ENCODE results near the gene SLC44A1. TPM values are rescaled to one million over a fixed set of nuclear protein-coding genes. Genes with fewer than 3 reads are reported as not detected.
A peak's percentile ranks its signal among the peaks of the same experiment; 100 is the strongest.

The SLC44A1 gene
- total RNA-seq, 6 donors from 2014 or later, result 15.7 to 62.2 (median 44.6) TPM

DNA sequence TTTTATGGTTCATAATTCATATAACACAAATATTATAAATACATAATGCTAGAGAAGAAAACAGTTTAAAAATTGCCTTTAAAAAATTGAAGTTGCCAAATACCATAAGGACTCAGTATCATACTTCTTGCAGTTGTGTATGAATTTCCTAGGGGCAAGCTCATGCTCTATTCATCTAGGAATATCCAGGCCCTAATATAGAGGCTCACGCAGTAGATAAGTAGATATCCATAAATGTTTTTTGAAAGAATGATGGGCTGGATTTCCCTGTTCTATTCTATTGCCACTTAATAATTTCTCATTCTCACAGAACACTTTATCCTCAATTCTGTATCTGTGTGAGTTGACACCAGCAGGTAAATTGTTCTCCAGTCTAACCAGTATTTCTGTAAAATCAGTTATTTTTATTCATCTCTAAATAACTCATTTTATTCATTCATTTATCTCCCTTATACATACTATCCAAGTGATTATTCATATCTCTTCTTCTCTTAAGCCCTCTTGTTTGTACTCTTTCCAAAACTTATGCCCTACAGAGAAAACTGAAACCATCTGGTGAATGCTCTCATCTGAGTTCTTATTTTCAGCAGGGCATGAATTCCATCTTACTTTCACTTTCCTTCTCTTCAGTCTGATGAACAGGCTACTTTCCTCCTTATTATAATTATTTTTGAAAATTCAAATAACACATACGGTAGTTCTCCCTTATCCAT, 97.1 kb downstream of the SLC44A1 start:
- Histone ChIP-seq H3K4me3 (peak overlapping the region in 2 of 4 donors; percentile 13 to 27), H3K27me3 (no peaks in the 10 kb centered on the region), H3K36me3 (peaks cover 0 to 14% (median 3%) of the 10 kb centered on the region in 4 donors), H3K9me3 (no peaks in the 10 kb centered on the region), H3K27ac (peak overlapping the region in 3 of 4 donors; percentile 5 to 43 (median 23)), H3K4me1 (peaks cover 0 to 7% (median 2%) of the 10 kb centered on the region in 4 donors)
- TF ChIP-seq EP300 (IDR thresholded peaks at IDR 0.05) (no peak), POLR2AphosphoS5 (IDR thresholded peaks at IDR 0.05) (no peak), CTCF (IDR thresholded peaks at IDR 0.05) (no peak), POLR2A (IDR thresholded peaks at IDR 0.05) (no peak)
- DNase-seq, result no peak
- WGBS, 2 donors, result 62 to 65% methylated on average over 2 of the region's 2 CpGs
- peak in 1 of 2 donors; percentile 44 for ATAC-seq (ENCODE audit: low FRiP score in 2 of 2)

DNA sequence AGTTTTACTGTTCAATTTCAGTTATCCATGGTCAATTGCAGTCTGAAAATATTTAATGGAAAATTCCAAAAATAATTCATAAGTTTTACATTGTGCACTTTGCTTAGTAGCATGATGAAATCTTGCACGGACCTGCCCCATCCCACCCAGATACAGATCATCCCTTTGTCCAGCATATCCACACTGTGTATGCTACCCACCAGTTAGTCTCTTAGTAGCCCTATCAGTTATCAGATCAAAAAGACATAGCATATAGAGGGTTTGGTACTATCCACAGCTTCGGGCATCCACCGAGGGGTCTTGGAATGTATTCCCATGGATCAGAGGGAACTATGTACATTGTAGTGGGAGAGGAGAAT, 97.7 kb downstream of the SLC44A1 start:
- 75 to 77% methylated on average over 3 of the region's 3 CpGs for WGBS, 2 donors
- TF ChIP-seq EP300 (IDR thresholded peaks at IDR 0.05) (no peak), POLR2A (IDR thresholded peaks at IDR 0.05) (no peak), POLR2AphosphoS5 (IDR thresholded peaks at IDR 0.05) (no peak), CTCF (IDR thresholded peaks at IDR 0.05) (no peak)
- peak overlapping the region in 3 of 4 donors; percentile 23 to 43 (median 30) for H3K27ac ChIP-seq

GRCh38 chr9:105344283-105344682, 99.8 kb downstream of the SLC44A1 start:
- DNase-seq, result no peak
- Histone ChIP-seq H3K4me3 (no peak overlapping the region), H3K36me3 (no peaks in the 10 kb centered on the region), H3K9me3 (no peaks in the 10 kb centered on the region), H3K27ac (no peak overlapping the region), H3K4me1 (peaks cover 0 to 8% (median 2%) of the 10 kb centered on the region in 4 donors), H3K27me3 (no peaks in the 10 kb centered on the region)
- WGBS, 2 donors, result 91 to 99% methylated on average over 2 of the region's 2 CpGs
- TF ChIP-seq CTCF (IDR thresholded peaks at IDR 0.05) (no peak), POLR2AphosphoS5 (IDR thresholded peaks at IDR 0.05) (no peak), EP300 (IDR thresholded peaks at IDR 0.05) (no peak), POLR2A (IDR thresholded peaks at IDR 0.05) (no peak)
- no peak for ATAC-seq (ENCODE audit: low FRiP score in 2 of 2)

More for the DNA sequence above, 97.7 kb downstream of the SLC44A1 start:
- peak in 1 of 2 donors; percentile 35 for ATAC-seq (ENCODE audit: low FRiP score in 2 of 2)
- peak overlapping the region in 2 of 4 donors; percentile 13 to 27 for H3K4me3 ChIP-seq
- H3K27me3 ChIP-seq, result no peaks in the 10 kb centered on the region
- peaks cover 0 to 9% (median under 1%) of the 10 kb centered on the region in 4 donors for H3K36me3 ChIP-seq
- H3K4me1 ChIP-seq, result peaks cover 0 to 8% (median 2%) of the 10 kb centered on the region in 4 donors
- H3K9me3 ChIP-seq, result no peaks in the 10 kb centered on the region
- no peak for DNase-seq

DNA sequence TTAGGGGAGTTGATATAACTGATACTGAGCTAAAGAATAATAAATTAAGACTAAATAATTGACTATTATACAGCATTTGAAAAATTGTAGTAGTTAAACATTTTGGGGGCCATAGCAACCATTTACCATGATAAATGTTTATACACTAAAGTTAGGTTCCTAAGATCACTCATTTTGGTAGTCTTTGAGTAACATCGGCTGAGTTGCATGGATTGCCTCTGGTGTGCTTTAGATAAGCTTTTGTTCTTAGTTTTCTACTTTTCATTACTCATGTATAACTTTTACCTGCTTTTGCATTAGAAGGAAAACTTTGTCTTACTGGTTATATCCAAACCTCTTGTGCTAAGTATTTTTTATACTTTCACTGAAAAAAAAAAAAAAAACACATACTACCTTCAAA, 101.2 kb downstream of the SLC44A1 start:
- whole genome bisulfite sequencing, 2 donors, result 87 to 89% methylated on average over 1 of the region's 1 CpG
- no peak for ATAC-seq (ENCODE audit: low FRiP score in 2 of 2)
- H3K27me3 ChIP-seq, result no peaks in the 10 kb centered on the region
- no peak overlapping the region for H3K27ac ChIP-seq
- H3K4me3 ChIP-seq, result no peak overlapping the region
- no peak for DNase-seq
- H3K4me1 ChIP-seq, result peaks cover 0 to 8% (median 2%) of the 10 kb centered on the region in 4 donors
- no peaks in the 10 kb centered on the region for H3K36me3 ChIP-seq
- no peaks in the 10 kb centered on the region for H3K9me3 ChIP-seq
- TF ChIP-seq CTCF (IDR thresholded peaks at IDR 0.05) (no peak), POLR2A (IDR thresholded peaks at IDR 0.05) (no peak), EP300 (IDR thresholded peaks at IDR 0.05) (no peak), POLR2AphosphoS5 (IDR thresholded peaks at IDR 0.05) (no peak)

- Histone ChIP-seq H3K4me3 (no peak overlapping the region), H3K27ac (no peak overlapping the region), H3K4me1 (peaks cover 0 to 8% (median 2%) of the 10 kb centered on the region in 4 donors), H3K36me3 (no peaks in the 10 kb centered on the region), H3K9me3 (no peaks in the 10 kb centered on the region), H3K27me3 (no peaks in the 10 kb centered on the region)
- no peak for TF ChIP-seq EP300 (IDR thresholded peaks at IDR 0.05)
- no peak for TF ChIP-seq CTCF (IDR thresholded peaks at IDR 0.05)
- TF ChIP-seq POLR2AphosphoS5 (IDR thresholded peaks at IDR 0.05), result no peak
- TF ChIP-seq POLR2A (IDR thresholded peaks at IDR 0.05), result no peak
- ATAC-seq (ENCODE audit: low FRiP score in 2 of 2) (no peak), DNase-seq (no peak)
- 66 to 74% methylated on average over 2 of the region's 2 CpGs for WGBS, 2 donors
Observed at GRCh38 chr9:105346273-105346672, 101.8 kb downstream of the SLC44A1 start.

Measured in upper lobe of left lung (tissue), 6 donors.